GM18505 (cell line): Measurements from ENCODE around the gene ATXN1.
"Not testable (repeated sequence)": the region's sequence is repeated elsewhere in the genome, so short reads cannot be mapped to it uniquely, and the experiment has no call there.

Experiments used
- ATAC-seq: cut with Tn5 transposase; IDR thresholded peaks from one replicate; pipeline ENCODE4 v1.9.1; 2021; ENCODE audit not compliant: unreplicated experiment
- POLR2A ChIP-seq: IDR thresholded peaks from 4 replicates; pipeline ENCODE4 v1.6.1; 2011; ENCODE audit warnings: borderline replicate concordance; ENCODE audit not compliant: insufficient read depth, insufficient read length; ENCODE audit errors: extremely low read depth

The ATXN1 gene

DNA sequence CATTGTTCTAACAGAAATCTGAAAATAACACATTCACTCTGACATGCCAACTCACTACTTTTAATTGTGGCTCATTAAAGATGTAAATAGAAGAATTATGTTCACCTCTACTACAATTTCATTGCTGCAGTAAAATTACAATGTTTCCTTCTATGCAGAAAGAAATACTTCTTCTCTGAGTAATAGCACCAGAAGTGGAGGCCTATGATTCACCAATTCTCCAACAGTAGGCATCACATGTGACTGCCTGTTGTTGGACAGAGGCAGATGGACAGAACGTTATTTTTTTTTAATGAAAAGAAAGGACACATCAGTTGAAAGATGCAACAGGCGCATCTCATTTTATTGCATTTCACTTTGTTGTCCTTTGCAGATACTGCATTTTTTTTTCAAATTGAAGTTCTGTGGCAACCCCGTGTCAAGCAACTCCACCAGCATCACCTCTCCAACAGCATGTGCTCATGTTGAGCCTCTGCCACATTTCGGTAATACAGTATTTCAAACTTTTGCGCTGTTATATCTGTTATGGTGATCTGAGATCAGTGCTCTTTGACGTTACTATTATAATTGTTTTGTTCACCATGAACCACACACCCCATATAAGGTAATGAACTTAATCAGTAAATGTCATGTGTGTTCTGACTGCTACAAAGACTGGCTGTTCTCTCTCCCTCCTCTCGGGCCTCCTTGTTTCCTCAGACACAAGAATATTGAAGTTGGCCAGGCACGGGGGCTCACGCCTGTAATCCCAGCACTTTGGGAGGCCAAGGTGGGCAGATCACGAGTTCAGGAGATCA, 121.4 kb downstream of the ATXN1 start:
- no peak for ATAC-seq
- no peak for TF ChIP-seq POLR2A

DNA sequence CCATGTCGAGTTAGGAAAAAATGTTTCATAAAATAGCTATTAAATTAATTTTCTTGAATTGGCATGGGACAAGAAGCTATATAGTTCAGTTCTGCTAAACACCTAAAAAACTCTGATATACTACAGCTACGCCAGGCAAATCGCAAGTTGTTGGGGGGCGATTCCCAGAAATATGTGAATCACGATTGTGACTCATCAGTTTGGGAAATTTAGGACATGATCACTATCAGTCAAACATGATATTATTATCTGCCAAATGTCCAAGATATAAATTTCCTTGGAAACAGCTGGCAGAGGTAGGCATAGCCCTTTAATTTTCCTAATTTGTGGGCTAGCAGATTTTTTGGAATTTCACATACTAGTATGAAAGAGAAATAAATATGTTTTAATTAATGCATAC, 123.6 kb downstream of the ATXN1 start:
- no peak for TF ChIP-seq POLR2A
- ATAC-seq: no peak

DNA sequence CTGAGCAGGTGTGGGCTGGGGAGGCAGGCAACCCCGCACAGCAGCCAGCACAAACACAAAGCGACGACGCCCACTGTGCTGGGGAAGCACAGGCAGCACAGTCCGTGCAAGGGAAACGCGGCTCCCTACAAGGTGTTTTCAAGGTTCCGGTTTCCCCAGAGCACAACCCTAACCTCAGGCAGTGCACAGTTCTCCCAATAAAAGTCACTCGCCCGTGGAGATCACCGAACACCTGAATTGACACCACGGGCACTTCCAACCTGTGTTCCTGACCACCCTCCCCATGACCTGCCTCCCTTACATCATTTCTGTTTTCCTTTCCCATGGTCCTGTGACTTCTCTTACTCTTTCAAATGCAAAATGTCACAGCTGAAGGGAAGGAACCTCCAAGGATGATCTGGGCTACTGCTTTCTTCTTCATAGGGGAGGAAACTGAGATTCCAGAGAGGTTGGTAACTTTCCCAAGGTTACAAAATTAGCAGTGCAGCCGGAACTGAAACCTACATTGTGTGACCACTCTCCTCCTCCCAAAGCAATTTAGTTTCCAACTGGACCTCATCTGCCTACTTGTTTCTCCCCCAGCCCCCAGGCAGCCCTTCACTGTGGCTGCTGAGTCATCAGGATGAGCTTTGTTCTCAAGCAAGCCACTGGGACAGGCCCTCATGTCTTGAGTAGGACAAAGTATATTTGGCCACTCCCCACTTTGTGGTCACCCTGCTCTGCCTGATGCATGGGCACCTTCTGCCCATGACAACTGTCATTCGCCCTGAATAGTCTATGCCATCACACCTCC, 125.3 kb downstream of the ATXN1 start:
- no peak for ATAC-seq

DNA sequence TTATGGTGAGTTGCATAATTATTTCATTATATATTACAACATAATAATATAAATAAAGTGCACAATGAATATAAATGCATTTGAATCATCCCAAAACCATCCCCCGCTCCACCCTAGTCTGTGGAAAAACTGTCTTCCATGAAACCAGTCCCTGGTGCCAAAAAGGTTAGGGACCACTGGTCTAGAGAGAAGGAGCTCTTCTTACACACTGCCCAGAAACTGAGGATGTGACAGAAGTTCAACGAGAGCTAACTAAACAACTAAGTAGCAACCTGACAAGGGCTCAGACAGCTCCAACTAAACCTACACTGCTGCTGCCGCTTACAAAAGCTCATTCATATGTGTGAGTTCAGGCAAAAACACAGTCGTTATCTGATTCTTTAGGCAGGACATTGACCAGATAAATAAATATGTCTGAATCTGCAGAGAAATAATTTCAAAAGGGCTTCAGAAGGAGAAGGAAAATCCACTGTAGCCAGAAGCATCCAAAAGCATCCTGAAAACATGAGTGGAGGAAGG, 125.9 kb downstream of the ATXN1 start:
- TF ChIP-seq POLR2A: no peak
- no peak for ATAC-seq

More for the DNA sequence above, 125.3 kb downstream of the ATXN1 start:
- no peak for TF ChIP-seq POLR2A

DNA sequence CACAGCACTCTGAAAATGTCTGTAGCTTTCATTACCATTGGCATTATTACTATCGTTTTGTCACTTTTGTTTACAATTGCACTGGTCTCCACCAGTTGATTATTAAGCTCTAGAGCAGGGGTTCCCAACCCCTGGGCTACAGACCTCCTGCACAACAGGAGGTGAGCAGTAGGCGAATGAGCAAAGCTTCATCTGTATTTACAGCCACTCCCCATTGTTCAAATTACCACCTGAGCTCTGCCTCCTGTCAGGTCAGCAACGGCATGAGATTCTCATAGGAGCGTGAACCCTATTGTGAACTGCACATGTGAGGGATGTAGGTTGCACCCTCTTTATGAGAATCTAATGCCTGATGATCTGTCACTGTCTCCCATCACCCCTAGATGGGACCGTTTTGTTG, 126.4 kb downstream of the ATXN1 start:
- no peak for TF ChIP-seq POLR2A
- ATAC-seq: no peak

DNA sequence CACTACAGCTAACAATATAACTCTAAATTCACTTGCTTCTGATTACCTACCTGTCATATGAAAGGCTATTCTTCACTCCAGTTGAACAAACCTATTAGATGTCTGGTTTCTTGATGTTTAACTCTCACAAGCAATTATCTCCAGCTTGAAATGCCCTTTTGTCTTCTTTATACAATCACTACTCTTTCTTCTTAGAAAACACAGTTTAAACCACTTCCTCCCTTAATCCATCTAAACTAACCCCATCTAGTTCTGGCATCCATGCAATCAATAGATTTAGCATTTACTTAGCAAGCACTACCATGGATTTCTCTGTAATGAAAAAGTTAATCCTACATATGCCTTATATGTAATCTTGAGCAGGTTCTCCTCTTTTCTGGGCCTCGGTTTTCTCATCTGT, 127.3 kb downstream of the ATXN1 start:
- no peak for TF ChIP-seq POLR2A

DNA sequence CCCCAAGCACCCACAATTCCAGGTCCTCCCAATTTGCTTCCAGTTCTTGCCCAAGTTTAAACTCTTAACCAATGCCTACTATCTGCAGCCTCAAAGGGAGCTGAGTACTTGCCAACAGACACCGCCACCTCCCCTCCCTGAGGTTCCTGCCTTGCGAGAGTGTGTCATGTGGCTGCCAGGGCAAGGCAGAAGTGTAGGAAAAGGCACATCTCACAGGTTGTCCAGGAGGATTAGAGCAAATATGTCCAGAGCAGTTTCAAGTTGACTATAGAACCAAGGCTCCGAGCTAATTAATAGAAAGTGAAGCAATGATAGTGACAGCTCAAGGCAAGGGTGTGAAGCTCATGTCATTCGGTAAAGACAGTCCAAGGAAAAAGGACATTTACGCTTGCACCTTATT, 127.8 kb downstream of the ATXN1 start:
- ATAC-seq: no peak
- no peak for TF ChIP-seq POLR2A

More for the DNA sequence above, 127.3 kb downstream of the ATXN1 start:
- no peak for ATAC-seq

DNA sequence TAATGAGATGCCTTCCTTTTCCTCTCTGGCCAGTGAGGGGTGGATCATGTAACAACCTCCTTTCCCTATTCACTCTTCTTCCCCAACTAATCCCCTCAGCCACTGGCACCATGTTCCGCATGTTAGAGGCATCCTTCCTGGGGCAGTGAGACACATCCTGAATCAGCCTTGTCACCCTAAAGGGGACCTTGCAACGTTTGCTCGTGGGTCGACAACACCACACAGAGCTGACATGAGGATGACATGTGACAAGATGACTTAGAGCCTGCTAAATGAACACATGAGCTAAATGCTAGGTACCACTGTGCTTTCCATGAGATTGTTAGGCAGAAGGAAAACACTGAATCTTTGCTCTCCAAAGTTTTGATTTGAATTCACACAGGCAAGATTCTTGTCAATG, 129.2 kb downstream of the ATXN1 start:
- no peak for ATAC-seq
- no peak for TF ChIP-seq POLR2A

DNA sequence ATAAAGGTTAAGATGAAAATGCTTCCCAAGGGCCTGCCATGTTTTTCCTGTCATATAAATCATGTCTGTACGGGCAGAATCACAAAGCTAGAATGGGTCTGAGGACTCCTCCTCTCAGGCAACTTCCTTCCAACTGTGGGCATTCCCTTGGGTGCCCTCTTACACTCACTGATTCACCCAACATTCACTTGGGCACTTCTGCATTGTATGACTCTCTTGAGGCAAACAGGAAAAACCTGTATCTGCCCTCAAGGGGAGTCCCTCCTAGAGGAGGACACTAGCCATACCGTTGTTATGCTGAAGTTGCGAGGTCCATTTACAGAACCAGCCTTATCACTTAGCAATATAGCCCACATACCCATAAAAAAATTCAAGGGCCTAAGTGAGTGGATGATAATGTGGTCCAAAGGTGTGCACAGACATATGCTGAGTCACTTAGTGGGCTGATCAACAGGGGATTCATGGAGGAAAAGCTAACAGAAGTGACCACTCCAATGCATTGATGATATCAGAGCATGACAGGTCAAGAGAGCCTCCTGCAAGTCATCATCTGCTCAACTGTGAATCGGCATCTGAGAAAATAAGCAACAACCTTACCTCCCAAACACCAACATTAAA, 131.1 kb downstream of the ATXN1 start:
- no peak for TF ChIP-seq POLR2A
- ATAC-seq: no peak

DNA sequence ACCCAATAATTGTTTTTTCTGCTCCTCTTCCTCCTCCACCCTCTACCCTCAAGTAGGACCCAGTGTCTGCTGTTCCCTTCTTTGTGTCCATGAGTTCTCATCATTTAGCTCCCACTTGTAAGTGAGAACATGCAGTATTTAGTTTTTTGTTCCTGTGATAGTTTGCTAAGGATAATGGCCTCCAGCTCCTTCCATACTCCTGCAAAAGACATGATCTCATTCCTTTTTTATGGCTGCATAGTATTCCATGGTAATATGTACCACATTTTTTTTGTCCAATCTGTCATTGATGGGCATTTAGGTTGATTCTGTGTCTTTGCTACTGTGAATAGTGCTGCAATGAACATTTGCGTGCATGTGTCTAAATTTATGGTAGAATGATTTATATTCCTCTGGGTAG, 132.7 kb downstream of the ATXN1 start:
- not testable (repeated sequence) for ATAC-seq

DNA sequence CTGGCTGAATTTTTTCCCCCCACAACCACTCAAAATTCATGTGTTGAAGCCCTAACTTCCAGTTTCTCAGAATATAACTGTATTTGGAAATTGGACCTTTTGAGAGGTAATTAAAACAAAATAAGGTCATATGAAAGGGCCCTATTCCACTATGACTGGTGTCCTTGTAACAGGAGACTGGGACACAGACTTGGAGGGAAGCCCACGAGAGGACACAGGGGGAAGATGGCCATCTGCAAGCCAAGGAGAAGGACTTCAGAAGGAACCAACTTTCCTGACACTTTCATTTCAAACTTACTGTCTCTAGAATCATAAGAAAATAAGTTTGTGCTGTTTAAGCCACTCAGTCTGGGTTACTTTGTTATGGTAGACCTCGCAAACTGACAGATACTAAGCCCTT, 134.6 kb downstream of the ATXN1 start:
- TF ChIP-seq POLR2A: no peak
- ATAC-seq: no peak

DNA sequence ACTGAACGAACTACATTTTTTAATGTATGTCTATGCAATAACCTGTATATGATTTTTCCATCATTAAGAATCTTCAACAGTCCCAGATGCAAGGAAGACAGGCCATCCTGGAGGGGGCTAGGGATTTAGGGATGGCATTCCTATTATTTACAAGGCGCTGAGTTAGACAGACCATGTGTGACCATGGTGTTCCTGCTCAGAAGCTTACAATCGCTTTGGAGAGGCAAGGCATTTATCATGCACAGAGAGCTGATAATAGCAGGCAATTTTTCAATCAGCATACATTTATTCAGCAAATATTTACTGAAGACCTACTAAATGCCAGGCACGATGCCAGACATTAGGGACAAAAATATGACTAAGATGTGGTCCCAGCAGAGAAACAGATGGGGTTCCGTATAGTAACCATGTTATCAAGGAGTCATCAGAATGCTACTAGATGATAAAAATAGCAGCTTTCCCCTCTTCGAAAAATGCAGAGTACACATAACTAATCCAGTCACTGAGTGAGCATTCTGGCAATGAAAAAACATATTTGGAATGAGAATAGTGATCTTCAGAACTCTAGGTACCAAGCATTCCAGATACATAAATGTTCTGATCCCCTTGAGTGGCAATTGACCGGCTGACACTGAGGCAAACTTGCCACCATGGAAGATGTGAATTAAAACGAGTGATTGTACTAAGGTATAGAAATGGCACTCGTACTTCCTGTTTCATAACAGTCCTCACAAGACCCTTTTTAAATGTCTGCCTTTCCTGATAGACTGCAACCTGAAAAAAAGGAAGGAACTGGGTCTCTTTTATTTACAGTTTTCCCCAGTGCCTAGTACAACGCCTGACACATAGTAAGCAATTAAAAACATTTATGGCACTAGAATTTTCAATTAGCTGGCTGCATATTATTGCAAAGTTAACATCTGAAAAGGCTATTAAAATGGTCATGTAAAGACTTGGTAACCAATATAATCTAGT, 135.7 kb downstream of the ATXN1 start:
- ATAC-seq: no peak
- TF ChIP-seq POLR2A: no peak
